H1 (cell line): Measurements from ENCODE around the gene ZBTB11. TPM values are rescaled to one million over a fixed set of nuclear protein-coding genes. Genes with fewer than 3 reads are reported as not detected.

Experiments
- YY1 ChIP-seq: IDR thresholded peaks from 2 replicates; pipeline ENCODE4 v1.6.1; 2011; ENCODE audit warnings: low read depth, mild to moderate bottlenecking, low read length
- polyA plus RNA-seq, 7 experiments: library from polyadenylated mRNA; depleted of rRNA in 3 of 7; stranded (reverse) in 5 of 7; unstranded in 2 of 7; fragments of >200 nt in 5 of 7; fragments of 200-250 nt in 2 of 7; gene quantifications; 1 replicate in 5 of 7; 2 replicates in 1 of 7; 4 replicates in 1 of 7; pipeline versions ENCODE4 v1.2.1 to v1.2.3, GENCODE V29; 2011 to 2013; ENCODE audit warnings: missing spikeins in 2 of 7, mixed read lengths in 2 of 7
- total RNA-seq: library from RNA; stranded (reverse); fragmentation: NEBNext Ultra II Directional; extraction: Animal tissue kit (Norgen Biotek cat#: 25700); gene quantifications from 2 replicates; pipeline ENCODE4 v1.2.1, GENCODE V29; 2021

Gene ZBTB11
- total and polyA plus RNA-seq, 2 of the 8 experiments (the other 6 are each of a cell fraction or from before 2014, with no cell fraction given): 3.0 to 14.0 TPM

DNA sequence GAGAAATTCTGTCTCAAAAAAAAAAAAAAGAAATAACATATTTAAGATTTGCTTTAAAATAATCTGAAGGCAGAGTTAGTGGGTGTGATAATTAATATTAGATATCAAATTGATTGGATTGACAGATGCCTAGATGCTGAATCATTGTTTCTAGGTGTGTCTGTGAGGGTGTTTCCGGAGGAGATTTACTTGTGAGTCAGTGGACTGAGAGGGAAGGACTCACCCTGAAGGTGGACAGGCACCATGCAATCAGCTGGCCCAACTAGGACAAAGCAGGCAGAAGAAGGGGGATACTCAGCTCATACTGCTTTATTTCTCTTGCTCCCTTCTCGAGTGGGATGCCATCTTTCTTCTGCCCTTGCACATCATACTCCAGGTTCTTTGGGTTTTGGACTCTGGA, 26.2 kb upstream of the ZBTB11 start (continued):
- TF ChIP-seq YY1: no peak
